GM12872 (cell line): ENCODE results near the gene WNT5B.

ENCODE experiments used
- TF ChIP-seq, protein P1 (sequence below): IDR thresholded peaks from 3 replicates; pipeline ENCODE4 v1.5.1; 2011; ENCODE audit warnings: low read depth, mild to moderate bottlenecking, low read length, moderate library complexity; ENCODE audit not compliant: insufficient read depth

Gene WNT5B

DNA sequence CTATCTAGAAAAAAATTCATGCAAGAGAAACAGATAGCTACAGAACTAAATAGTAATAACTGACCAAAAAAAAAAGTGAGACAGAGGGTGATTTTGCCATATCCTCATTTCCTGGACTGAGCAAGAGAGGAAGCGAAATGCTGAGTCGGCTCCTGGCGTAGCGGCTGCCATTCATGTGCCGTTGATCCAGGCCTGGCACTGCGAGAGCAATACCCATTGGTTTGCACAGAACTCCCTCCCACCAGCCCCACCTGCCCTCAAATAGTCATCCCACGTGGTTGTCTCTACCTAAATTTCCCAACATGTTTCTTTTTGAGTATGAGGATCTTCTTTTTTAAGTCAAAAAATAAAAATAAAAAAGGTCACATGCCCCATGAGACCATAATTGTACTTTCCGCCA, 9.4 kb upstream of the WNT5B start:
- TF ChIP-seq, protein P1, sequence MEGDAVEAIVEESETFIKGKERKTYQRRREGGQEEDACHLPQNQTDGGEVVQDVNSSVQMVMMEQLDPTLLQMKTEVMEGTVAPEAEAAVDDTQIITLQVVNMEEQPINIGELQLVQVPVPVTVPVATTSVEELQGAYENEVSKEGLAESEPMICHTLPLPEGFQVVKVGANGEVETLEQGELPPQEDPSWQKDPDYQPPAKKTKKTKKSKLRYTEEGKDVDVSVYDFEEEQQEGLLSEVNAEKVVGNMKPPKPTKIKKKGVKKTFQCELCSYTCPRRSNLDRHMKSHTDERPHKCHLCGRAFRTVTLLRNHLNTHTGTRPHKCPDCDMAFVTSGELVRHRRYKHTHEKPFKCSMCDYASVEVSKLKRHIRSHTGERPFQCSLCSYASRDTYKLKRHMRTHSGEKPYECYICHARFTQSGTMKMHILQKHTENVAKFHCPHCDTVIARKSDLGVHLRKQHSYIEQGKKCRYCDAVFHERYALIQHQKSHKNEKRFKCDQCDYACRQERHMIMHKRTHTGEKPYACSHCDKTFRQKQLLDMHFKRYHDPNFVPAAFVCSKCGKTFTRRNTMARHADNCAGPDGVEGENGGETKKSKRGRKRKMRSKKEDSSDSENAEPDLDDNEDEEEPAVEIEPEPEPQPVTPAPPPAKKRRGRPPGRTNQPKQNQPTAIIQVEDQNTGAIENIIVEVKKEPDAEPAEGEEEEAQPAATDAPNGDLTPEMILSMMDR = no peak

DNA sequence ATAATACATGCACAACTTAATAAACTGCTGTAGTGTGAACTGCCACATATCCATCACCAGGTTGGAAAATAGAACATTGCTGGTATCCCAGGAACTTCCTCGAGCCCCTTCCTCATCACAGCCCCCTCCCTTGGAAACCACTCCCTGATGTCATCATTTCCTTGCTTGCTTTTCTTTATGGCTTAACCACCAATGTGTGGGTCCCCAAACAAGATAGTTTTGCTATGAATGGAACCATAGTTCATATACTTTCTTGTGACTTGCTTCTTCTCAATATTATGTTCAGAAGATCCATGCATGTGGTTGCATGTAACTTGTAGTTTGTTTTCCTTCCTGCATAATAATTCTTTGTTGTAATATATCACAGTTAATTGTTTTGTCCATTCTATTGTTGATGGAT, 8.9 kb upstream of the WNT5B start:
- TF ChIP-seq, protein P1 = no peak

DNA sequence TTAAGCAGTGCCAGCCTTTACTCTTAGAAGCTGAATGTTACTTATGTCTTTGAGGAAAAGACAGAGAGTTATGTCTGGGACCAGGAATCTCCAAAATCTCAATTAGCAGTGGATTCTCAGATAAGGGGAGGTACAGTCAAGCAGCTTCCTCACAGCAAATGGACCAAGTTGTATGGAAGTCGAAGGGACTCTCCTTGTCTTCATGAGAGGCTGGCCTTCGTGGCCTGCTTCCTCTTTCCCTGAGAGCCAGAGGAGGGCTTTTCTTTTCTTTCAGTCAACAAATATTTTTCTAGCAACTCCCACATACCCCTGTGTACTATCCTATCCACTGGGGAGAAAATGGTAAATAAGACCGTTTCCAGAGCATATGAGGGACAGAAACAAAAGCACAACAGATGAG, 6.6 kb upstream of the WNT5B start:
- TF ChIP-seq, protein P1 = no peak

DNA sequence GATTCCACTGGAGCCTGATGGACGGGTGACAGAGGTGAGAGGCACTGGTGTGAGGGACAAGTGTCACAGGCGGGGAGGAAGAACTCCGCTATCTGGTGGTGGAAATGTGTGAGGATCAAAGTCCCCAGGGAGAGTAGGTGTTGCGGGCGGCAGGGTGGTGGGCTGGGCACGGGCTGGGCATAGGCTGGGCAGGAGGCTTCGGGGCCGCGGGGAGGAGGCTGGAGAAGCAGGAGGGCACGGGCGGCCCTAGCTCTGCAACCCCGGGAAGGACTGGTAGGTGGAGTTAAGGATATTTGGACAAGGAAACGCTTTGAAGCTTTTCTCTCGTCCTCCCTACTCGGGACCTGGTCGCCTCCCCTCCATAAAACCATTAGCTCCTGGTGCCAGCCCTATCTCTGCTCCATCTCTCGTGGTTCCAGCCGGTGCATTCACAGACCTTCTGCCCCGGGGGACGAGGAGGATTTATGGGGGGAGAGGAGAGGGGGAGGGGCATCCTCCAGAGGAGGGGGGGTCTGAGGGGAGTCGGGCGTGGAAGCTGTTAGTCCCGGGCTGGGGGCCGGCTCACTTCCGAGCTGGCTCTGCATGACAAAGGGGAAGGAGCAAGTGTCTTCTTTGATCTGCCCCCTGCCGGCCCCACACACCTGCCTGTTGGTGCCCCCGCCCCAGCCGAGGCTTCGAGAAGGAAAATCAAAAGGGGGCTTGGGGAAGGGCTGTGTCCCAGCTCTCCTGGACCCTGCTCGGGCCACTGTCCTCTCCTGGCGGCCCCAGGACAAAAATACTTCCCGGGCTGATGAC, 504 bp downstream of the WNT5B start:
- TF ChIP-seq, protein P1 = 0 out of 3 replicates have a peak, but pooled peaks have one; percentile 23

DNA sequence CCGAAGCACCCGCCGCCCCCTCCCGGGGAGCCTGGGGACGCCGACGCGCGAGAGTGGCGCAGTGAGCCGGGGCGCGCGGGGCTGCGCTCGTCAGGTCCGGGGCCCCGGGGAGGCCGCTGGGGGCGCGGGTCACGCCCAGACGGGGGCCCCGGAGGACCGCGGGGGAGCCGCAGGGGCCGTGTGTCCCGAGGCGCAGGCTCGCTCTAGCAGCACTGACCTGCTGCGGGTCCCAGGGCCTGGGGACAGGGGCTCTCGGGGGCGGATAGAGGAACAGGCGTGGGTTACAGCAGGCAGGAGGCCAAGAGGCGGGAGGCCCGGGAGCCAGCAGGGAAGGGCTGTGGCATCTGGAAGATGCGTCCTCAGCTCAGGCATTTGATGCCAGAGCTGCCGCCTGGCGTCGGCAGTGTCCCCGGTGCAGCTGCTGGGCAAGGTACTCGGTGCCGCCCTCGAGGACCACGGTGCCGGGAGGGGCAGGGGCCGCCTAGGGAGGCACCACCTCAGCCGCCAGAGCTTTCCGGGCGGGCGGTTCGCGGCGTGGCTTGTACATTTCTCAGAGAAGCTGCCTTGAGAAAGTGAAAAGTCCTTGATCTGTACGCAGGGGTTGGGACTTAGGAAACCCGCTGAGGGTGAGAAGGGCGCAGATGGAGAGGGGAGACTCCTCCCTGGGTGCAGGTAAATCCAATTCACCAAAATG, 1.2 kb downstream of the WNT5B start:
- TF ChIP-seq, protein P1 = 0 out of 3 replicates have a peak, but pooled peaks have one; percentile 9

DNA sequence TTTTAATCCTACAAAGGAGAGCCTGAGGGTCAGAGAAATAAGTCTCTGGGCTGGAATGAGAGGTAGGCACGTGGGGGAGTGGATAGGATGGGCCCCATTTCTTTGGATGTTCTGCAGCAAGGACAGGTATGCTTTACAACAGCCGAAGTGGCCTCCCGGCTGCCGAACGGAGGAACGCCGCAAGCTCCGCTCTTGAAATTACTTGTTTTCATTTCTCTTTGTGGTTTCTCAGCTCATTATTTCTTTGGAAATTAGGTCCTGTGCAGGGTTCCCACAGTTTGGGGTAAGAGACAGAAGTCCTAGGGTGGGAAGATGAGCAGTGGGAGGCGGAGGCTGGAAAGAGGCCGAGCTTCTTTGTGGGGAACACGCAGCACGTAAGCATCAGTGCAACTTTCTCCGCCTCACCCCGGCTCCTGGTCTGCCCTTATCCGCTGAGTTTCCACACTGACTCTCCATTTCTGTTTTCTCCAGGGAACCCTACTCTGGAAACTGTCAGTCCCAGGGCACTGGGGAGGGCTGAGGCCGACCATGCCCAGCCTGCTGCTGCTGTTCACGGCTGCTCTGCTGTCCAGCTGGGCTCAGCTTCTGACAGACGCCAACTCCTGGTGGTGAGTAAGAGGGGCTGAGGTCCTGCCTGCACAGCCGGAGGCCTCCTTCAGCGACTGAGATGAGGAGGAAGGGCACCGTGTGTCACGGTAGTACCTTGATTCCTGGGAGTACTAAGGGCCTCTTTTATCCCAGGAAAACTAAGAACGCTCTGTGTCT, 2.0 kb downstream of the WNT5B start:
- TF ChIP-seq, protein P1 = no peak

DNA sequence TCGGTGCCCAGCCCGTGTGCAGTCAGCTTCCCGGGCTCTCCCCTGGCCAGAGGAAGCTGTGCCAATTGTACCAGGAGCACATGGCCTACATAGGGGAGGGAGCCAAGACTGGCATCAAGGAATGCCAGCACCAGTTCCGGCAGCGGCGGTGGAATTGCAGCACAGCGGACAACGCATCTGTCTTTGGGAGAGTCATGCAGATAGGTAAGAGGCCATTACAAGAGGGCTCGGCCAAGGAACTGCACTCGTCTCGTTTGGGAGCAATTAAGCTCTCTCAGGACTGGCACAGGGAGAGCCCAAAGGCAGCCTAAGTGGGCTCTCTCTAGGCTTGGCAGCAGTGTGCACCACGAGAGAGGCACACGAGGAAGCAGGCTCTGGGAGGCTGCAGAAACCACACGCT, 3.7 kb downstream of the WNT5B start:
- TF ChIP-seq, protein P1 = no peak
